ENCODE results near the gene FARSA.

Gene FARSA

DNA sequence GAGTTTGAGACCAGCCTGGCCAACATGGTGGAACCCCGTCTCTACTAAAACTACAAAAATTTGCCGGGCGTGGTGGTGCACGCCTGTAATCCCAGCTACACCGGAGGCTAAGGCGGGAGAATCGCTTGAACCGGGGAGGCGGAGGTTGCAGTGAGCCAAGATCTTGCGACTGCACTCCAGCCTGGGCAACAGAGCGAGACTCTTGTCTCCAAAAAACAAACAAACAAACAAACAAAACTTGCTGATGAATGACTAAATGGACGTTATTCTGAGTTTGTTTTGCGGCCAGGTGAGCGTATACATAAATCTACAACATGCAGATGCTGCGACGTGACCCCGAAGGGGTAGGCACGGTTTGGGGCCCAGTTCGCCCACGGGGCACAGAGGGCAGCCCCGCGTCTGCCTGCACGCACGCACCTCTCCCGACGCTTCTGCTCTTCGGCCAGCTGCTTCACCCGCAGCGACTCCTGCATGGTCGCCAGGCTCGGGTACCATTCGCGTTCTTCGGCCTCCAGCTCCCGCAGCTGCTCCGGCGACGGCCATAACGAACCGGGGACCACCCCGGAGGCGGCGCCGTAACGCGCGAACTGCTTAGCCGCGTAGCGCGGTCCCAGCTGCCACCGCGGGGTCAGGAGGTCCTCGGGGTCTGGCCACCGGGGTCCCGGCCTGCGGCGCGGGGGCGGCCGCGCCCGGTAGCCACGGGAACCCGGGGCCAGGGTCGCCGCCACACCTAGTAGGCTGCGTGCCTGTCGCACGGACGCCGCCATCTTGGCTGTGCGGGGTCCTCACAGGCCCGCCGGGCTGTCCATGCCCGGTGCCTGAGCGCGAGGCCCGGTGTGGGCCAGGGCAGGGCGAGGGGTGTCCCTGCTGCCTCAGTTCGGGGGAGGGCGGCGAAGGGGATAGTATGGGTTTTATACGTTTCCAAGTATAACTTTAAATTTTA is 23.2 kb upstream of the FARSA start, which contains the start of gene GADD45GIP1:
Gene GADD45GIP1, minus strand, starts transcription at position 778 of the 943 bp plus-strand sequence. Its CDS starts 11 bp downstream, at position 767.
- TF ChIP-seq GATA2 (IDR thresholded peaks at IDR 0.05; ENCODE audit: low read depth, low read length) (no peak), GATA3 (IDR thresholded peaks at IDR 0.05; ENCODE audit: low read depth, low read length) (no peak)

DNA sequence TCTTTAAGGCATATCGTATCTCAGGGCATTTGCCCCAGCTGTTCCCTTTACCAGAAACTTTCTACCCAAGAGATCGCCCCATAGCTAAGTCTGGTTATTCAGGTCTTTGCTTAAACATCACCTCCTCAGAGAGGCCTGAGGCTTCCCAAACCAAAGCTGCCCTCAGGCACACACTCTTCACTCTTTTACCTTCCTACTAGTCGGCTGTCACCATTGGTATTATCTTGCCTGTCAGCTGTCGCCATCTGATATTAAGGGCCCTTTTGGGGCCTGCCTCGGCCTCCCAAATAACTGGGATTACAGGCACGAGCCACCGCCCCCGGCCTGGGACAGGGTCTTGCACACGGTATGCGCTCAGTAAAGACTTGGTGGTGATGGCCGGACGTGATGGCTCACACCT is 22.5 kb upstream of the FARSA start:
- TF ChIP-seq GATA3 (IDR thresholded peaks at IDR 0.05; ENCODE audit: low read depth, low read length) = no peak
- no peak for TF ChIP-seq GATA2 (IDR thresholded peaks at IDR 0.05; ENCODE audit: low read depth, low read length)

DNA sequence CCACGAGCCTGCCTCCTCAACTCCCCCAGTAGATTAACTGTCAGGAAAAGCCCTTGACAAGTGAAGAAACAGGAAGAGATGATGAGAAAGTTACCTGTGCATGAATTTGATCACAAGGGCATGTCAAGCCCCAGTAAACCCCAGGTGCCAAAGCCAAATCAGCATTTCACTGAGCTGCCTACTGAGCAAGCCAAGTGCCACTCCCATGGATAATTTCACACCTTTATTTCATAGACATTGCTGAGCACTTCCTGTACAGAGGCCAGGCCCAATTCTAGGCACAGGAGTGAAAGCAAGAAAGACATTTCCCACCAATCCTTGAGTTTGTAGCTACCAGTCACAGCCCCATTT is 21.1 kb upstream of the FARSA start:
- no peak for TF ChIP-seq GATA3 (IDR thresholded peaks at IDR 0.05; ENCODE audit: low read depth, low read length)
- no peak for TF ChIP-seq GATA2 (IDR thresholded peaks at IDR 0.05; ENCODE audit: low read depth, low read length)

DNA sequence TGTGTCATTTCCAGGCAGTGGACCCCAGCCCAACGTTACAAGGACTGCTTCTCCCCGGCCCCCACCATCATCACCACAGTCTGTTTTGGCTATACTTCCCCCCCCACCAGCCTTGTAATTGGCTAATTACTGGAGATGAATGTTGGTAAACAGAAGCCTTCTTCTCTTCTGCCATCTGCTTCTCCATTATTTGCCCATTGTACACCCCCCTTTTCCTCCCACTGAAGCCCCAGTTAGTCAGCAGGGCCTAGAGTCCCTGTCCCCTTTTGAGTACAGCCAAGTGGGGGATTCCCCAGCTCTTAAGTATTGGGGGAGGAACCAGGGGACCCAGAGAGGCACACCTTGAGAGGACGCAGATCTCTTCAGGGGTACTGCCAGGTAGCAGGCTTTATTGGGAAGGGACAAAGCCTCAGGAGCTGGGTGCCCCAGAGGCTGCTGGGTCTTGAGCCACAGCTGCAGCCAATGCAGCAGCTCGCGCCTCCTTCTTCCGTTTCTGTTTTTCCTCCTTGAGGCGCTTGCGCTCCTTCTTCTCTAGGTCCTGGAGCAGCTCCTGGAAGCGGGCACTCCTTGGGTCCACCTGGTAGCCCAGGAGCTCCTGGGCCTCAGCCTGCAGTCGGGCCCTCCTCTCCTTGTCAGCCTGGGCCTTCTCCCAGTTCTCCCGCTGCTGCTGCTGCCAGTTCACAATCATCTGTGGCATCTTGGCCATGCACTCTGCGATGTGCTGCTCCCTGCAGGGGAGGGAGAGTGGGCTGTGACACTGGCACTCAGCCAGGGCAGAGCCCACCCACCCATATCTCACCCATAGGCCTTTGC is 20.5 kb upstream of the FARSA start:
- TF ChIP-seq GATA2 (IDR thresholded peaks at IDR 0.05; ENCODE audit: low read depth, low read length) (0 out of 2 replicates have a peak, but pooled peaks have one; percentile 31), GATA3 (IDR thresholded peaks at IDR 0.05; ENCODE audit: low read depth, low read length) (no peak)

DNA sequence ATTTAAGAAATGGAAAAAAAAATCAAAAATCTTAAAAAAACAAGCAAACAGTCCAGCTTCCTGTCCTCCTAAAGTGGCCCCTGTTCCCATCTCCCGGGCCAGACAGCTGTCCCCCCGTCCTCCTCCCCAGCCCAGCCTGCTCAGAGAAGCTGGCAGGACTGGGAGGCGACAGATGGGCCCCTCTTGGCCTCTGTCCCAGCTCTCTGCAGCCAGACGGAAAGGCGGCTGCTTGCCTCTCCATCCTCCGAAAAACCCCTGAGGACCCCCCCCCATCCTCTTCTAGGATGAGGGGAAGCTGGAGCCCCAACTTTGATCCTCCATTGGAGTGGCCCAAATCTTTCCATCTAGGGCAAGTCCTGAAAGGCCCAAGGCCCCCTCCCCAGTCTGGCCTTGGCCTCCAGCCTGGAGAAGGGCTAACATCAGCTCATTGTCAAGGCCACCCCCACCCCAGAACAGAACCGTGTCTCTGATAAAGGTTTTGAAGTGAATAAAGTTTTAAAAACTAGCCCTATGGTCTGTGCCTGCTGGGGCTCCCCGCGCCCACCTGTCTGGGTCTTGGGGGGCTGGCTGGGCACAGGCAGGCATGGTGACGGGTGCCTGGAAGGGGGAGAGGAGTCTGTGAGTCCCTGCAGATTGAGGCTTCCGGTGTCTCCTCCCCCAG is 19.8 kb upstream of the FARSA start:
- TF ChIP-seq GATA3 (IDR thresholded peaks at IDR 0.05; ENCODE audit: low read depth, low read length) (no peak), GATA2 (IDR thresholded peaks at IDR 0.05; ENCODE audit: low read depth, low read length) (peak; percentile 20; the same call in 1 of the 2 replicates)

DNA sequence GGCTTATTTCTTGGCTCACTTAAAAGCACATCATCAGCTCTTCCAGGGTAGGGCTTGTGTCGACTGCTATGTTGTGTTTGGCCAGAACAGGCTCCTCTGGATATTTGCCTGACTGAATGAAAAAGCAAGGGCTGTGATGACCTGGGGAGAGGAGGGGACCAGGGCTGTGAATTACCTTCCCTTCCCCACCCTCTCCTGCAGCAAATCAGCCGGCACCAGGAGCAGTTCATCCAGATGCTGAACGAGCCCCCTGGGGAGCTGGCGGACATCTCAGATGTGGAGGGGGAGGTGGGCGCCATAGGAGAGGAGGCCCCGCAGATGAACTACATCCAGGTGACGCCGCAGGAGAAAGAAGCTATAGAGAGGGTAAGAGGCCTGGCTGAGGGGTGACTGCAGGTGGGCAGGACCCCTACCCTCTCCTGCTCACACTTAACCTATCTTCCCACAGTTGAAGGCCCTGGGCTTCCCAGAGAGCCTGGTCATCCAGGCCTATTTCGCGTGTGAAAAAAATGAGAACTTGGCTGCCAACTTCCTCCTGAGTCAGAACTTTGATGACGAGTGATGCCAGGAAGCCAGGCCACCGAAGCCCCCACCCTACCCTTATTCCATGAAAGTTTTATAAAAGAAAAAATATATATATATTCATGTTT is 19.1 kb upstream of the FARSA start:
- TF ChIP-seq GATA2 (IDR thresholded peaks at IDR 0.05; ENCODE audit: low read depth, low read length) = no peak
- TF ChIP-seq GATA3 (IDR thresholded peaks at IDR 0.05; ENCODE audit: low read depth, low read length) = no peak

DNA sequence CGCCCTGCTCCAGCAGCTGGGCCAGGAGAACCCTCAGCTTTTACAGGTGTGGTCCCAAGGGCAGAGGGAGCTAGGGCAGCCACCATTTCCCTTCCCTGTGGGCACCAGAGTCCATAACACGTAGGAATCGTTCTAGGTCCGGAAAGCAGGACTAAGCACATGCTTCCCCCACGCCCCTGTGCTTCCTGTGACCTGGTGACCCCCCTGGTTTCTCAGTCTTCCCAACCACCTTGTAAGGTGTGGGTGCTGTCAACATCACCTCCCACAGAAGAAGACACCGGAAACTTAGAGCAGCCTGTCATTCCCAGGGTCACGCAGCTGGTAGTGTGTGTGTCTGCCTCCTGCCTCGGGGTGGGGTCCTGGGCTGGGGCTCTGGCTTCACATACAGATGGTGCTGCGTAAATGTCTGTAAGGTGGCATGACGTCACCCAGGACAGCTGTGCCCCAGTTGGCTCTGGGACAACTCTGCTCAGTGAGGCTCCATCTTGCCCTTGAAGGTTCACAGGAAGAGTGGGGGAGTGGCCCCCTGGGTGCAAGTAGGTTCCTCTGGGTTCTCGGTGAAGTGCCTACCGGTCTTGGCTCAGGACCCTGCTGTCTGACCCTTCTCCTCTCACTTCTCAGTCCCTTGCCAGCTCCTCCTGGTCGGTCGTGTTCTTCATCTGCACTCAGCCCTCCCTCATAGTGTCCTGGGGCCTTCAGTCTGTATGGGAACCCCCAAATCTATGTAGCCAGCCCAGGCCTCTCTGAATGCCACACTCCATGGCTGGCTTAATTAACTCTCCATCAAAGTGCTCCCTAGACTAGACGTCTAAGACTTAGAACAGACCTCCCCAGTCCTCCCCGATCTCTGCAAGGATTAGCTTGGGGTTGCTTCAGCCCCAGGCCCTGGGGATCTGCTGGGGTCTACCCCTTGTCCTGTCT is 16.1 kb upstream of the FARSA start:
- TF ChIP-seq GATA3 (IDR thresholded peaks at IDR 0.05; ENCODE audit: low read depth, low read length) (no peak), GATA2 (IDR thresholded peaks at IDR 0.05; ENCODE audit: low read depth, low read length) (no peak)

DNA sequence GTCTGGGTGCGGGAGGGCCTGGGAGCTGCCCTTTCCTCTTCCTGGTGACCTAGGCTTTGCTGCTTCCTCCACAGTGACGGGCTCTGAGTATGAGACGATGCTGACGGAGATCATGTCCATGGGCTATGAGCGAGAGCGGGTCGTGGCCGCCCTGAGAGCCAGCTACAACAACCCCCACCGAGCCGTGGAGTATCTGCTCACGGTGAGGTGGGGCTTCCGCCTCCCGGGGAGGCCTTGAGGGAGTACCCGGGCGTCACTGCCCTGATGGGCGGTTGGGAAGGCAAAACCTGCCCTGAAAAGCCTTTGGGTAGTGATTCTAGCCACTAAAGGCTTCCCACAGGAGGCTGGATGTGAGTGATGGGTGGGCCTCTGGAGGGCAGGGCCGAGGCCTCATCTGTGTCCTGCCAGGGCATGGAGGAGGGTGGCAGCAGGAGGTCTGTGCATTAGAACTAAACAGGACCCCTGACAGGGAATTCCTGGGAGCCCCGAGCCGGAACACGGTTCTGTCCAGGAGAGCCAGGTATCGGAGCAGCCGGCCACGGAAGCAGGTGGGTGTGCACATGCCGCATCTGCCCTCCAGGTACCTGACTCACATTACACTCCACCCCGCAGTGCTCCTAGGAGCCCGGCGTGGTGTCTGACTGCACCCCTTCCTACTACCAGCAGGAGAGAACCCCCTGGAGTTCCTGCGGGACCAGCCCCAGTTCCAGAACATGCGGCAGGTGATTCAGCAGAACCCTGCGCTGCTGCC is 15.3 kb upstream of the FARSA start:
- no peak for TF ChIP-seq GATA3 (IDR thresholded peaks at IDR 0.05; ENCODE audit: low read depth, low read length)
- TF ChIP-seq GATA2 (IDR thresholded peaks at IDR 0.05; ENCODE audit: low read depth, low read length) = no peak

DNA sequence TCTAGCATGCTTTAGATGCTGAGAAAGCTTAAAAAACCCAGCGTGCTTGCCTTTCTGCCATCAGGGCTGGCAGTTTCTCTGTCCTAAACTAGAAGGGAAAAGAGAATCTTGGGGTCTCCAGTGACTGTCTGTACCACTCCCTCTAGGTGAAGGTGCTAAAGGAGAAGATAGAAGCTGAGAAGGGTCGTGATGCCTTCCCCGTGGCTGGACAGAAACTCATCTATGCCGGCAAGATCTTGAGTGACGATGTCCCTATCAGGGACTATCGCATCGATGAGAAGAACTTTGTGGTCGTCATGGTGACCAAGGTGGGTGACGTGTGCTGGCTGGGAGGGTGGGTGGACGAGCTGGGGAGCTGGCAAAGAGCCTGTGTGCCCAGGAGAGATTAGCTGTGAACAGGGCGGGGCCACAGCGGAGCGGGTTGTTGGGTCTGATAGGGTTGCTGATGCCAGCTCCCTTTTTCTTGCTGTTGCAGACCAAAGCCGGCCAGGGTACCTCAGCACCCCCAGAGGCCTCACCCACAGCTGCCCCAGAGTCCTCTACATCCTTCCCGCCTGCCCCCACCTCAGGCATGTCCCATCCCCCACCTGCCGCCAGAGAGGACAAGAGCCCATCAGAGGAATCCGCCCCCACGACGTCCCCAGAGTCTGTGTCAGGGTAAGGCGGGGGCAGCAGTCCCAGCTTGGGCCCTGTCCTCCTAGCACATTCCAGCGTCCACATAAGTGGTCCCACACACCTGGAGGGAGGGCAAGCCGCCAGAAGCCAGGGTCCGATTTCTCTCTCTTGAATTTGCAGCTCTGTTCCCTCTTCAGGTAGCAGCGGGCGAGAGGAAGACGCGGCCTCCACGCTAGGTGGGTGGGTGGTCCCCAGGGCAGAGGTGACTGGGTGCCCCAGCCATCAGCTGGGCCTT is 14.4 kb upstream of the FARSA start:
- TF ChIP-seq GATA3 (IDR thresholded peaks at IDR 0.05; ENCODE audit: low read depth, low read length) (no peak), GATA2 (IDR thresholded peaks at IDR 0.05; ENCODE audit: low read depth, low read length) (no peak)

DNA sequence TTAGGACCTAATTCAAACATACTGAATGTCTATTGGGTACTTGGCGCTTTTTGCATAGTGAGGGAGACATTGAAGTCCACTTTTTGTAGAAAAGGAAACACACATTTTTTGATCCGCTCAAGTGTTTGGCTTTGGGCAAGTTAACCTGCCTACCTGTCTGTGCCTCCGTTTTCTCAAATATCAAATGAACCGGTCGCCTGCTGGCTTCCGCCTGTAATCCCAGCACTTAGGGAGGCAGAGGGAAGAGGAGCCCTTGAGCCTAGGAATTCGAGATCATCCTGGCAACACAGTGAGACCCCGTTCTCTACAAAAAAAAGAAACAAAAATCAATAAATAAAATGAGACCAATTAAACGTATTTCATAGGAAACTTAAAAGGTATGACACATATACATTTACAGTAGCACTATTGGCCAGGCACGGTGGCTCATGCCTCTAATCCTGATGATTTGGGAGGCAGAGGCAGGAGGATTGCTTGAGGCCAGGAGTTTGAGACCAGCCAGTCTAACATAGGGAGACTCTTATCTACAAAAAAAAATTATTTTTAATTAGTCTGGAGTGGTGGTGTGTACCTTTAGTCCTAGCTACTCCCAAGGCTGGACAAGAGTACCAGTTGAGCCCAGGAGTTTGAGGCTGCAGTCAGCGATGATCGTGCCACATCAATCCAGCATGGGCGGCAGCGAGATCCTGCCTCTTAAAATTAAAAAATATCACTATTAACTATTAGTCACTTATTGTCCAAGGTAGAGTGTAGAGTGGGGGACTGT is 13.4 kb upstream of the FARSA start:
- no peak for TF ChIP-seq GATA2 (IDR thresholded peaks at IDR 0.05; ENCODE audit: low read depth, low read length)

Measured in SH-SY5Y (cell line).